Tibial nerve (tissue), 4 donors: Measurements from ENCODE around the gene ZBTB20. TPM values are rescaled to one million over a fixed set of nuclear protein-coding genes. Genes with fewer than 3 reads are reported as not detected.

ENCODE experiments used
- DNase-seq, 2 donors: peaks; one replicate each; pipeline ENCODE4 v3.0.0-alpha.2; 2019; ENCODE audit warnings: low spot score in 2 of 2
- H3K27ac ChIP-seq, 4 donors: fragments of 200-600 bp; sonication (generic) in 3 of 4; one replicate each; pipeline ENCODE4 v1.5.1; 2017 to 2019; ENCODE audit warnings: mild to moderate bottlenecking in 1 of 4
- H3K27me3 ChIP-seq, 2 donors: fragments of 200-600 bp; sonication (generic) in 1 of 2; one replicate each; pipeline versions ENCODE4 v1.5.1 to v1.6.0; 2017 to 2019
- H3K36me3 ChIP-seq, 3 donors: fragments of 200-600 bp; sonication (generic); one replicate each; pipeline ENCODE4 v1.5.1; 2018 to 2019
- H3K4me1 ChIP-seq, 4 donors: fragments of 200-600 bp; sonication (generic) in 3 of 4; one replicate each; pipeline ENCODE4 v1.5.1; 2017 to 2019
- H3K4me3 ChIP-seq, 4 donors: fragments of 200-600 bp; sonication (generic) in 3 of 4; one replicate each; pipeline ENCODE4 v1.5.1; 2017 to 2019; ENCODE audit warnings: mild to moderate bottlenecking in 1 of 4, moderate library complexity in 1 of 4
- H3K9me3 ChIP-seq, 4 donors: fragments of 200-600 bp; sonication (generic) in 3 of 4; one replicate each; pipeline ENCODE4 v1.5.1; 2017 to 2019
- EP300 ChIP-seq, 2 donors: sonication (generic); formaldehyde crosslinking; IDR thresholded peaks; one replicate each; pipeline ENCODE4 v1.6.1; 2017; ENCODE audit warnings: antibody characterized with exemption in 2 of 2, mild to moderate bottlenecking in 1 of 2
- POLR2A ChIP-seq, 2 donors: fragments of 450-650 bp; IDR thresholded peaks; one replicate each; pipeline ENCODE4 v1.6.1; 2017; ENCODE audit warnings: antibody characterized with exemption in 2 of 2, mild to moderate bottlenecking in 2 of 2, moderate library complexity in 2 of 2
- WGBS, 2 donors: methylation state at CpG; one replicate each; pipeline ENCODE4 v1.1.5; 2018; 5-methylcytosine and 5-hydroxymethylcytosine counted together
- total RNA-seq, 4 donors: library from RNA; depleted of rRNA; stranded (reverse); fragments of >200 nt; gene quantifications; one replicate each; pipeline ENCODE4 v1.1.0, GENCODE V29; 2016
- TF ChIP-seq, protein P1 (sequence below), 5 experiments: fragments of 200-600 bp in 3 of 5; fragments of 450-650 bp in 2 of 5; sonication (generic) in 3 of 5; IDR thresholded peaks; one replicate each; pipeline ENCODE4 v1.5.1; 2016 to 2019; ENCODE audit warnings: antibody characterized with exemption in 5 of 5, mild to moderate bottlenecking in 3 of 5, moderate library complexity in 2 of 5

Gene ZBTB20
- total RNA-seq, 4 donors from 2014 or later = 63.3 to 127 (median 102) TPM

DNA sequence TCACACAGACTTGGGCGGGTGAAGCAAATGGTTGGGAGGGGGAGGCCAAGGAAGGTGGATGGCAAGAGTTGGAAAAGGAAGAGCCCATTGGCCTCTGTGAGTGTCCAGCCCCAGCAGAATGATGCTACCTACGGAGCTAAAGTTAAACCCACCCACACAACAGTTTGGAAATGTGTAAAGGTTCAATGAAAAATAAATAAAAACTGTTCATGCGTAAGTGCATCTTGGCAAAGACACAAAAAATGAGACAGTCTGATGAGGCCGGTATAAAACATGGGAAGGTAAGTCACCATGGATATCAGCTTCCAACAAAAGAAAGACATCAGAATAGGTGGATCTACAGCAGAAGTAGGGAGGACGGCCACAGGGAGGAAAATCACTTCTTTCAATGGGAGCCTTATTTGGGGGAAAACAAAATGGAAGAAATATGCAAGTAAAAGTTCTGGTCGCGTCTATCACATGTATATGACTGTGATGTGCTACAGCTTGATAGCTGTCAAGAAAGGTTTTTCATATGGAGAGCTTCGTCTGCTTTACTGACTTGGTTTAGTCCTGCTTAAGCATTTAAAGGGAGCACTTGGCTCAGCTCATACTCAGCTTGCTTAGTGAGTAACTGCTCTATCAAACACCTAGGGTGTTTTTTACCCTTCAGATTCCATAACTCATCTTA lies 770.4 kb downstream of the ZBTB20 start:
- TF ChIP-seq POLR2A (IDR thresholded peaks at IDR 0.05) (no peak), EP300 (IDR thresholded peaks at IDR 0.05) (no peak)
- TF ChIP-seq, protein P1, sequence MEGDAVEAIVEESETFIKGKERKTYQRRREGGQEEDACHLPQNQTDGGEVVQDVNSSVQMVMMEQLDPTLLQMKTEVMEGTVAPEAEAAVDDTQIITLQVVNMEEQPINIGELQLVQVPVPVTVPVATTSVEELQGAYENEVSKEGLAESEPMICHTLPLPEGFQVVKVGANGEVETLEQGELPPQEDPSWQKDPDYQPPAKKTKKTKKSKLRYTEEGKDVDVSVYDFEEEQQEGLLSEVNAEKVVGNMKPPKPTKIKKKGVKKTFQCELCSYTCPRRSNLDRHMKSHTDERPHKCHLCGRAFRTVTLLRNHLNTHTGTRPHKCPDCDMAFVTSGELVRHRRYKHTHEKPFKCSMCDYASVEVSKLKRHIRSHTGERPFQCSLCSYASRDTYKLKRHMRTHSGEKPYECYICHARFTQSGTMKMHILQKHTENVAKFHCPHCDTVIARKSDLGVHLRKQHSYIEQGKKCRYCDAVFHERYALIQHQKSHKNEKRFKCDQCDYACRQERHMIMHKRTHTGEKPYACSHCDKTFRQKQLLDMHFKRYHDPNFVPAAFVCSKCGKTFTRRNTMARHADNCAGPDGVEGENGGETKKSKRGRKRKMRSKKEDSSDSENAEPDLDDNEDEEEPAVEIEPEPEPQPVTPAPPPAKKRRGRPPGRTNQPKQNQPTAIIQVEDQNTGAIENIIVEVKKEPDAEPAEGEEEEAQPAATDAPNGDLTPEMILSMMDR (IDR thresholded peaks at IDR 0.05) = no peak
- Histone ChIP-seq H3K4me1 (peaks cover 0 to 79% (median 35%) of the 10 kb centered on the region in 4 donors), H3K4me3 (no peak overlapping the region), H3K9me3 (no peaks in the 10 kb centered on the region), H3K36me3 (peaks cover 0 to 6% (median 0%) of the 10 kb centered on the region in 3 donors), H3K27me3 (no peaks in the 10 kb centered on the region), H3K27ac (peak overlapping the region in 2 of 4 donors; percentile 51 to 94)
- WGBS, 2 donors = 81 to 86% methylated on average over 8 of the region's 8 CpGs
- no peak for DNase-seq

DNA sequence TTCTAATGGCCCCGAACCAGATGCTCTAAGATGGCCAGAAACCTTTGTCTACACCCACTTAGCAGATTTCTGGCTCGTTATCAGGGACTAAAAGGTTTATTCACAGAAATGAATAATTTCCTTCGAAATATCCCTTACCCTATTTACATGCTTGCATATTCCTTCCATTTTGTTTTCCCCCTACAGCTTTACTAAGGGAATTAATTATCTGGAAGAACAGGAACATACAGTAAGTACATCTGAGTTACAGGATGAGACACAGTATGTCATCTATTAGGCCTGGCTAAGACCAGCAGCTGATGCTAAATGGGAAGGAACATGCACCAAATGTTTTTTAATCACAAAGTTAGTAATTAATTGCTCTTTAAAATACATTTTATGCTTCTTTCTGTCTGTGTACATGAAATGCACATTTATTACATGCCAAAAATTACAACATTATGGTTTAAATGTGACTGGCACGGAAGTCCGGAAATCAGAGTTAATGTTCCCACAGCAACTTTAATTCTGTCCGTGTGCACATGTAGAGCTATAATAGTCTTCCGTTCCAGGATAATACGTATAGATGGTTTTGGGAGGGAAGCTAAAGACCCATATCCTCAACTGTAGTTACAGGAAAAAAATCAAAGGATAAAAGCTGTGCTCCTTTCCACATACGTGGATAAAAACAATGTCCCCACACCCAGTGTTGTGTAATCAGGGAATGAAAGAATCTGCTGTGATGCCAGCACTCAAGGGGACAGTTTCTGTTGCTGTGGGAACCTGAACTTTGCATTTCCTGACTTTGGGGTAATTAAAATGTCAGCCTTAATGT lies 771.3 kb downstream of the ZBTB20 start:
- H3K4me3 ChIP-seq = no peak overlapping the region
- no peak for DNase-seq
- H3K9me3 ChIP-seq = no peaks in the 10 kb centered on the region
- no peaks in the 10 kb centered on the region for H3K27me3 ChIP-seq
- 62 to 65% methylated on average over 9 of the region's 9 CpGs for WGBS, 2 donors
- H3K4me1 ChIP-seq = peaks cover 0 to 70% (median 29%) of the 10 kb centered on the region in 4 donors
- peak overlapping the region in 3 of 4 donors; percentile 8 to 51 (median 38) for H3K27ac ChIP-seq
- TF ChIP-seq, protein P1 (IDR thresholded peaks at IDR 0.05) = no peak
- TF ChIP-seq EP300 (IDR thresholded peaks at IDR 0.05) = peak in 1 of 2 donors; percentile 41
- H3K36me3 ChIP-seq = peaks cover 0 to 6% (median 0%) of the 10 kb centered on the region in 3 donors

DNA sequence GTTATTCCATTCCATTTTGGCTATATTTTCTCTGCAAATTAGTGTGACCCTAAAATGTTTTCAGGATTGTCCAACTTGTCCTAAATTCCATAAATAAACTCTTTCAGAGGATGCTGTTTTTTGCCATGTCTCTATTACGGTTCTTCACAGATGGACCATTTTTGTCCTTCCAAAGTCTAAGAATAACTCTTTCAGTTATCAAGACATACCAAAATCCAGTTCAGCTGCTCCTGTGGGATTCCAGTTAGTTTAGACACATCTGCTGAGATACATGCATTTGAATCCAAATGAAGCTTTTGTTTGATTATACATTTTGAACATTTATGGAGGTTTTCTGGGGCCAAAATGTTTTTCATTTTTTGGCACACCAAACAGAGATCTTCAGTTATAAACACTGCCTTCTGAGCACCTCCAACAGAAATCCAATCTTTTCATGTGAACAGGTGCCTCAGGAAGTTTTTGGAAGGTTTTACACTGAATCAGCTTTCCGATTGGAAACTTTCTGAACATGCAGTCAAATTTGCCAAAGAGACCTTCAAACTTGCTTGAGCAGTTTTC lies 772.6 kb downstream of the ZBTB20 start:
- 43 to 50% methylated on average over 2 of the region's 2 CpGs for WGBS, 2 donors
- no peak for DNase-seq
- no peak overlapping the region for H3K27ac ChIP-seq

DNA sequence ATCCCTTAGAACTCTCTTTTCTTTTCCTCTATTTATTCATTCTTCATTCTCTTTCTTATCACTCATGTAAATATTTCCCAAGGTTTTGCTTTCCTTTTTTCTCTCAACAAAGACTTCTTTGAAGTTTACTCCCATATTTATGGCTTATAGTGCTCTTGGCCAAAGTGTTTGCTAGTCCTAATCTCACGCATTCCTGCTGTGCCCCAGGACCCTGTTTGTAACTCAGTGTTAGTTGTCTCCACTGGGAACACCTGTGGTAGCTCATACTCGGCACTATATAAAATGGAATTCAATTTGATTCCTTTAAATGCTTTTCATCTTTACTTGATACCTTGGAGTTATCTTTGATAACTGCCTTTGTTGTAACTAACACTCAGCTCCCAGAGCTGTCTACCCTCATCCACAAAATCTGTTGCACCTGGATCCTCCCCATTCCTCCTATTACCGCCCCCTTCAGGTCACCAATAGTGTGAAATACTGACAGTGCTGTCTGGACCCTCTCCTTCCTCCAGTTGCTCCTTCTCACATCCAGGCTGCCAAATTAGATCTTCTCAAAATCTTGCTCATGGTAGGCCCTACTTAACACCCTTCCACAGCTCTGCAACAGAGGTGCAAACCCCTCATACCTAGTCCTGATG lies 776.4 kb downstream of the ZBTB20 start:
- no peaks in the 10 kb centered on the region for H3K36me3 ChIP-seq
- WGBS, 2 donors = 56 to 67% methylated on average over 3 of the region's 3 CpGs
- no peak for DNase-seq
- no peak overlapping the region for H3K4me3 ChIP-seq
- no peak overlapping the region for H3K27ac ChIP-seq
- H3K9me3 ChIP-seq = no peaks in the 10 kb centered on the region
- H3K27me3 ChIP-seq = no peaks in the 10 kb centered on the region
- TF ChIP-seq POLR2A (IDR thresholded peaks at IDR 0.05) (no peak), EP300 (IDR thresholded peaks at IDR 0.05) (no peak)
- TF ChIP-seq, protein P1 (IDR thresholded peaks at IDR 0.05) = no peak
- H3K4me1 ChIP-seq = peaks cover 0 to 31% (median 7%) of the 10 kb centered on the region in 4 donors

More for the DNA sequence above, 772.6 kb downstream of the ZBTB20 start:
- TF ChIP-seq, protein P1 (IDR thresholded peaks at IDR 0.05) = no peak
- TF ChIP-seq POLR2A (IDR thresholded peaks at IDR 0.05) = no peak
- no peak for TF ChIP-seq EP300 (IDR thresholded peaks at IDR 0.05)
- H3K27me3 ChIP-seq = no peaks in the 10 kb centered on the region
- no peak overlapping the region for H3K4me3 ChIP-seq
- H3K36me3 ChIP-seq = peaks cover 0 to 6% (median 0%) of the 10 kb centered on the region in 3 donors
- H3K9me3 ChIP-seq = no peaks in the 10 kb centered on the region
- H3K4me1 ChIP-seq = peaks cover 0 to 57% (median 20%) of the 10 kb centered on the region in 4 donors
